WTC11 (cell line): Measurements from ENCODE around the gene CNNM3. TPM values are rescaled to one million over a fixed set of nuclear protein-coding genes. Genes with fewer than 3 reads are reported as not detected.

Source experiments
- ATAC-seq: fragments of 200-7000 bp; cut with Tn5 transposase; 2 replicates; pipeline ENCODE4 v1.10.0; 2021; ENCODE audit warnings: mild to moderate bottlenecking, moderate library complexity
- CTCF ChIA-PET: fragments of 300-600 bp; sonication (Branson Sonifier 250); formaldehyde crosslinking; loops from one replicate; lab custom pipeline; 2021; ENCODE audit warnings: antibody characterized with exemption; lab: Charles Lee
- POLR2A ChIA-PET: fragments of 350-600 bp; sonication (Branson Sonifier 250); formaldehyde crosslinking; loops from one replicate; lab custom pipeline; 2021; ENCODE audit warnings: antibody characterized with exemption; lab: Charles Lee
- DNase-seq: peaks from one replicate; pipeline ENCODE4 v3.0.0; 2021; ENCODE audit warnings: low spot score
- H3K27ac Mint-ChIP-seq: 2 replicates; pipeline ENCODE4 v1.8.0; 2021; ENCODE audit warnings: mixed read lengths
- H3K27me3 Mint-ChIP-seq: 2 replicates; pipeline ENCODE4 v1.8.0; 2021; ENCODE audit warnings: low read depth, mild to moderate bottlenecking, moderate library complexity, mixed read lengths
- H3K36me3 Mint-ChIP-seq: 2 replicates; pipeline ENCODE4 v1.8.0; 2021; ENCODE audit warnings: mixed read lengths
- H3K4me1 Mint-ChIP-seq: 2 replicates; pipeline ENCODE4 v1.8.0; 2022; ENCODE audit warnings: mixed read lengths
- H3K4me3 Mint-ChIP-seq: 2 replicates; pipeline ENCODE4 v1.8.0; 2021; ENCODE audit warnings: mild to moderate bottlenecking, moderate library complexity, mixed read lengths
- H3K9me3 Mint-ChIP-seq: 2 replicates; pipeline ENCODE4 v1.8.0; 2021; ENCODE audit warnings: mixed read lengths
- ARID4B ChIP-seq: sonication (generic); formaldehyde crosslinking; IDR thresholded peaks from 2 replicates; pipeline ENCODE4 v1.8.0; 2023; ENCODE audit warnings: missing genetic modification reagents, mild to moderate bottlenecking, borderline replicate concordance
- ATF3 ChIP-seq: sonication (generic); formaldehyde crosslinking; conservative IDR thresholded peaks from 2 replicates; pipeline ENCODE4 v1.8.1; 2022; ENCODE audit warnings: mild to moderate bottlenecking, missing genetic modification reagents
- ATF6 ChIP-seq: sonication (generic); formaldehyde crosslinking; IDR thresholded peaks from 2 replicates; pipeline ENCODE4 v1.8.1; 2023; ENCODE audit warnings: mild to moderate bottlenecking, missing genetic modification reagents
- ELF4 ChIP-seq: sonication (generic); formaldehyde crosslinking; IDR thresholded peaks from 2 replicates; pipeline ENCODE4 v1.8.1; 2022; ENCODE audit warnings: low read depth, mild to moderate bottlenecking, moderate library complexity, missing genetic modification reagents
- NFATC4 ChIP-seq: fragments of 250-450 bp; sonication (Bioruptor Pico); IDR thresholded peaks from 2 replicates; pipeline ENCODE4 v1.9.0; 2021; ENCODE audit warnings: mild to moderate bottlenecking
- NR3C1 ChIP-seq: sonication (generic); formaldehyde crosslinking; conservative IDR thresholded peaks from 2 replicates; pipeline ENCODE4 v1.8.1; 2023; ENCODE audit warnings: low read depth, mild to moderate bottlenecking, missing genetic modification reagents
- PRRX2 ChIP-seq: fragments of 250-450 bp; sonication (Bioruptor Pico); IDR thresholded peaks from 2 replicates; pipeline ENCODE4 v1.8.0; 2021; ENCODE audit warnings: mild to moderate bottlenecking
- SMAD3 ChIP-seq: sonication (generic); formaldehyde crosslinking; IDR thresholded peaks from 2 replicates; pipeline ENCODE4 v1.8.0; 2022; ENCODE audit warnings: missing genetic modification reagents, mild to moderate bottlenecking, borderline replicate concordance
- TEAD1 ChIP-seq: sonication (generic); formaldehyde crosslinking; IDR thresholded peaks from 2 replicates; pipeline ENCODE4 v1.8.0; 2022; ENCODE audit warnings: mild to moderate bottlenecking, missing genetic modification reagents
- ZNF121 ChIP-seq: sonication (generic); formaldehyde crosslinking; IDR thresholded peaks from 2 replicates; pipeline ENCODE4 v1.8.0; 2023; ENCODE audit warnings: missing genetic modification reagents
- ZNF138 ChIP-seq: sonication (generic); formaldehyde crosslinking; conservative IDR thresholded peaks from 2 replicates; pipeline ENCODE4 v1.8.1; 2022; ENCODE audit warnings: mild to moderate bottlenecking, moderate library complexity, missing genetic modification reagents
- ZNF263 ChIP-seq: sonication (generic); formaldehyde crosslinking; IDR thresholded peaks from 2 replicates; pipeline ENCODE4 v1.8.1; 2022; ENCODE audit warnings: low read depth, mild to moderate bottlenecking, moderate library complexity, missing genetic modification reagents
- ZNF416 ChIP-seq: fragments of 250-450 bp; sonication (Bioruptor Pico); IDR thresholded peaks from 2 replicates; pipeline ENCODE4 v1.9.0; 2021; ENCODE audit warnings: mild to moderate bottlenecking, inconsistent platforms
- total RNA-seq: library from RNA; stranded (reverse); gene quantifications from 3 replicates; pipeline ENCODE4 v1.2.3, GENCODE V29; 2021
- TF ChIP-seq, protein P1 (sequence below): sonication (generic); formaldehyde crosslinking; conservative IDR thresholded peaks from 2 replicates; pipeline ENCODE4 v1.8.1; 2023; ENCODE audit warnings: mild to moderate bottlenecking, low read depth, missing genetic modification reagents, moderate library complexity
- TF ChIP-seq, protein P2 (sequence below): sonication (generic); formaldehyde crosslinking; IDR thresholded peaks from 2 replicates; pipeline ENCODE4 v1.8.0; 2022; ENCODE audit warnings: mild to moderate bottlenecking, missing genetic modification reagents
- TF ChIP-seq, protein P3 (sequence below): sonication (generic); formaldehyde crosslinking; IDR thresholded peaks from 2 replicates; pipeline ENCODE4 v1.8.1; 2022; ENCODE audit warnings: mild to moderate bottlenecking, moderate library complexity, missing genetic modification reagents

CNNM3 gene
- total RNA-seq, 1 experiment from 2014 or later = 34.9 TPM

DNA sequence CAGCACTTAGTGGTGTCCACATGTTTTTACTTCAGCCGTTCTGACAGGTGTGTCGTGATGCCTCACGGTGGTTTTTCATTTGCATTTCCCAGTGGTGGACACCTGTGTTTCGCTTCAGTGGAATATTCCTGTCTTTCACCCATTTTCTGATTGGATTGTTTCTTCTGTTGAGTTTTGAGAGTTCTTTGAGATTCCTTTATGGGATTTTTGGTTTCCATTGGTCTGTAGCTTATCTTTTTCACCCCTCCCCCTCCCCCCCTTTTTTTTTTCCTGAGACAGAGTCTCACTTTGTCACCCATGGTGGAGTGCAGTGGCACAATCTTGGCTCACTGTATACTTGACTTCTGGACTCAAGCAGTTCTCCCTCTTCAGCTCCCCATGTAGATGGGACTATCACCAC lies 19.8 kb downstream of the CNNM3 start (continued):
- TF ChIP-seq ATF6 (no peak), NFATC4 (no peak), SMAD3 (CRISPR knock-in tag) (no peak), ZNF138 (no peak)
- TF ChIP-seq, protein P1, sequence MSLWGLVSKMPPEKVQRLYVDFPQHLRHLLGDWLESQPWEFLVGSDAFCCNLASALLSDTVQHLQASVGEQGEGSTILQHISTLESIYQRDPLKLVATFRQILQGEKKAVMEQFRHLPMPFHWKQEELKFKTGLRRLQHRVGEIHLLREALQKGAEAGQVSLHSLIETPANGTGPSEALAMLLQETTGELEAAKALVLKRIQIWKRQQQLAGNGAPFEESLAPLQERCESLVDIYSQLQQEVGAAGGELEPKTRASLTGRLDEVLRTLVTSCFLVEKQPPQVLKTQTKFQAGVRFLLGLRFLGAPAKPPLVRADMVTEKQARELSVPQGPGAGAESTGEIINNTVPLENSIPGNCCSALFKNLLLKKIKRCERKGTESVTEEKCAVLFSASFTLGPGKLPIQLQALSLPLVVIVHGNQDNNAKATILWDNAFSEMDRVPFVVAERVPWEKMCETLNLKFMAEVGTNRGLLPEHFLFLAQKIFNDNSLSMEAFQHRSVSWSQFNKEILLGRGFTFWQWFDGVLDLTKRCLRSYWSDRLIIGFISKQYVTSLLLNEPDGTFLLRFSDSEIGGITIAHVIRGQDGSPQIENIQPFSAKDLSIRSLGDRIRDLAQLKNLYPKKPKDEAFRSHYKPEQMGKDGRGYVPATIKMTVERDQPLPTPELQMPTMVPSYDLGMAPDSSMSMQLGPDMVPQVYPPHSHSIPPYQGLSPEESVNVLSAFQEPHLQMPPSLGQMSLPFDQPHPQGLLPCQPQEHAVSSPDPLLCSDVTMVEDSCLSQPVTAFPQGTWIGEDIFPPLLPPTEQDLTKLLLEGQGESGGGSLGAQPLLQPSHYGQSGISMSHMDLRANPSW (CRISPR knock-in tag) = no peak
- TF ChIP-seq, protein P2, sequence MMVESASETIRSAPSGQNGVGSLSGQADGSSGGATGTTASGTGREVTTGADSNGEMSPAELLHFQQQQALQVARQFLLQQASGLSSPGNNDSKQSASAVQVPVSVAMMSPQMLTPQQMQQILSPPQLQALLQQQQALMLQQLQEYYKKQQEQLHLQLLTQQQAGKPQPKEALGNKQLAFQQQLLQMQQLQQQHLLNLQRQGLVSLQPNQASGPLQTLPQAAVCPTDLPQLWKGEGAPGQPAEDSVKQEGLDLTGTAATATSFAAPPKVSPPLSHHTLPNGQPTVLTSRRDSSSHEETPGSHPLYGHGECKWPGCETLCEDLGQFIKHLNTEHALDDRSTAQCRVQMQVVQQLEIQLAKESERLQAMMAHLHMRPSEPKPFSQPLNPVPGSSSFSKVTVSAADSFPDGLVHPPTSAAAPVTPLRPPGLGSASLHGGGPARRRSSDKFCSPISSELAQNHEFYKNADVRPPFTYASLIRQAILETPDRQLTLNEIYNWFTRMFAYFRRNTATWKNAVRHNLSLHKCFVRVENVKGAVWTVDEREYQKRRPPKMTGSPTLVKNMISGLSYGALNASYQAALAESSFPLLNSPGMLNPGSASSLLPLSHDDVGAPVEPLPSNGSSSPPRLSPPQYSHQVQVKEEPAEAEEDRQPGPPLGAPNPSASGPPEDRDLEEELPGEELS (CRISPR knock-in tag) = no peak

- DNase-seq (no peak), ATAC-seq (no peak)
- no peaks in the 10 kb centered on the region for H3K9me3 Mint-ChIP-seq
- no peaks in the 10 kb centered on the region for H3K27me3 Mint-ChIP-seq
- TF ChIP-seq NR3C1 (CRISPR knock-in tag) (no peak), ZNF263 (CRISPR knock-in tag) (no peak), ATF3 (CRISPR knock-in tag) (no peak), TEAD1 (CRISPR knock-in tag) (no peak)
- TF ChIP-seq, protein P3, sequence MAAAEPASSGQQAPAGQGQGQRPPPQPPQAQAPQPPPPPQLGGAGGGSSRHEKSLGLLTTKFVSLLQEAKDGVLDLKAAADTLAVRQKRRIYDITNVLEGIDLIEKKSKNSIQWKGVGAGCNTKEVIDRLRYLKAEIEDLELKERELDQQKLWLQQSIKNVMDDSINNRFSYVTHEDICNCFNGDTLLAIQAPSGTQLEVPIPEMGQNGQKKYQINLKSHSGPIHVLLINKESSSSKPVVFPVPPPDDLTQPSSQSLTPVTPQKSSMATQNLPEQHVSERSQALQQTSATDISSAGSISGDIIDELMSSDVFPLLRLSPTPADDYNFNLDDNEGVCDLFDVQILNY (CRISPR knock-in tag) = no peak
- no peak overlapping the region for H3K4me3 Mint-ChIP-seq
- peaks cover 25% of the 10 kb centered on the region for H3K36me3 Mint-ChIP-seq
- H3K4me1 Mint-ChIP-seq = peaks cover 19% of the 10 kb centered on the region
- CTCF ChIA-PET = interaction anchor here (1.3 kb wide), 1 partner anchor 20 kb away, joined by 4 read pairs; the partner anchor contains the start of gene ANKRD39
- POLR2A ChIA-PET = interaction anchor here (1.1 kb wide), 1 partner anchor 10 kb away, joined by 4 read pairs; no protein-coding TSS in a partner anchor
- peak overlapping the region; percentile 61; the same call in 1 of the 2 replicates for H3K27ac Mint-ChIP-seq
Observed at GRCh38 chr2:96837575-96837974, 21.5 kb downstream of the CNNM3 start.

DNA sequence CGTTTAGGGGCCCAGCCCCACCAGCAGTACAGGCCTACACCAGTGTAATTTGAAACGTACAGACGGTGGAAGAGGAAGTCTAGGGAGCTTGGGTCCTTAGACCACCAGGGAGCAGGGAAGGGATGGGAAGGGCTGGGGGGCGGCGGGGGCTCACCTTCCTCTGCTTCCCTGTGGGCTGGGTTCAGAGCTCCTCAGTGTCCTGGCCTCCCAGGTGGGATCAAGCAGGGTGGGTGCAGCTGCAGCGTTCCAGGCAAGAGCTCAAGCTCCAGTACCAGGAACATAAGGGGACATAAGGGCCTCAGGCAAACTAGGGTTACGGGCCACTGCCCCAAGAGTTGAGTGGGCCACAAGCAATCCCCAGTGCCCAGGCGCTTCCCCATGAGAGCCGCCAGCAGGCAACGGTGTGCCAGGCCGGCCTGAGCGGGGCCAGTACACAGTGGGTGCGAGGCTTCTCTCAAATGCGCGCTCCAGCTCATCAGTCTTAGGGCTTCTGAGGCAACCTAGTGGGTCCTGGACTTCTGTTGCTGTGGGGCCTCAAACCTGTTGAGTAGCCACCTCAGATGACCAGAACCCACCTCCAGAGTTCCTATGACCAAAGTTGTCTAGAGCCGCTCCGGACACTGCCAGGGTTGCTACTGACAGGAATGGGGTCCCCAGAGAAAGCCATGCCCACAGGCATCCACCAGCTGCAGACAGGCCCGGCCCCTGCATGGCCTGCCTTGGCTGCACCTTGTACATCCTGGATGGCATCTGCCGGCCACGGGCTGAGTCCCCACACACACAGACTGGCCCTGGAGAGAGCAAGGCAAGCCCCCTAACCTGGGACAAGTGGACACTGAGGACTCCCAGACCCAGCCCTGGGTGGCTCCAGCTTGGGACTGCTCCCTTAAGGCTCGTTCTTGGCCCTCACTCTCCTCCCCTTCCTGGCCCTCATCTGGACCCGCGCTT lies 22.6 kb downstream of the CNNM3 start:
- Mint-ChIP-seq H3K4me3 (no peak overlapping the region), H3K36me3 (peaks cover 19% of the 10 kb centered on the region), H3K9me3 (no peaks in the 10 kb centered on the region), H3K27ac (peak overlapping the region; percentile 68; the same call in 1 of the 2 replicates), H3K4me1 (peaks cover 12% of the 10 kb centered on the region), H3K27me3 (no peaks in the 10 kb centered on the region)
- DNase-seq (no peak), ATAC-seq (no peak)
- ChIA-PET CTCF (interaction anchor here (1.0 to 2.9 kb wide), 6 partner anchors 19 to 289 kb away, joined by 3 to 8 read pairs (median 4); partner anchors contain the start of genes ANKRD36, ANKRD39, CNNM3 and LMAN2L), POLR2A (interaction anchor here (1.1 kb wide), 1 partner anchor 9 kb away, joined by 4 read pairs; no protein-coding TSS in a partner anchor)
- TF ChIP-seq PRRX2 = no peak
- no peak for TF ChIP-seq ZNF121 (CRISPR knock-in tag)
- no peak for TF ChIP-seq ELF4 (CRISPR knock-in tag)
- TF ChIP-seq ARID4B (CRISPR knock-in tag) = no peak
- TF ChIP-seq ZNF416 (CRISPR knock-in tag) = no peak
- TF ChIP-seq SMAD3 (CRISPR knock-in tag) = no peak
- TF ChIP-seq NR3C1 (CRISPR knock-in tag) = no peak
